Gastrocnemius medialis (tissue), 4 donors: ENCODE measurements around the gene CGB1. TPM values are rescaled to one million over a fixed set of nuclear protein-coding genes. Genes with fewer than 3 reads are reported as not detected.

ENCODE experiments used
- ATAC-seq, 2 donors: fragments of 150-250 bp; one replicate each; pipeline ENCODE4 v1.9.1; 2016
- DNase-seq, 2 donors: peaks; one replicate each; pipeline ENCODE4 v3.0.0-alpha.2; 2019
- H3K27ac ChIP-seq, 4 donors: fragments of 200-600 bp; sonication (generic); 1 replicate in 1 of 4; 2 replicates in 3 of 4; pipeline ENCODE4 v1.5.1; 2016 to 2018; ENCODE audit warnings: mild to moderate bottlenecking in 2 of 4, moderate library complexity in 1 of 4
- H3K27me3 ChIP-seq, 3 donors: fragments of 200-600 bp; sonication (generic) in 2 of 3; 1 replicate in 1 of 3; 2 replicates in 2 of 3; pipeline versions ENCODE4 v1.5.1 to v1.6.0; 2016 to 2019; ENCODE audit warnings: mild to moderate bottlenecking in 1 of 3, moderate library complexity in 1 of 3
- H3K36me3 ChIP-seq, 2 donors: fragments of 200-600 bp; sonication (generic) in 1 of 2; one replicate each; pipeline ENCODE4 v1.5.1; 2017 to 2018
- H3K4me1 ChIP-seq, 2 donors: fragments of 200-600 bp; sonication (generic) in 1 of 2; one replicate each; pipeline ENCODE4 v1.5.1; 2016 to 2017; ENCODE audit warnings: mild to moderate bottlenecking in 2 of 2
- H3K4me3 ChIP-seq, 4 donors: fragments of 200-600 bp; sonication (generic) in 3 of 4; 1 replicate in 1 of 4; 2 replicates in 3 of 4; pipeline ENCODE4 v1.5.1; 2016 to 2019; ENCODE audit warnings: mild to moderate bottlenecking in 2 of 4
- H3K9me3 ChIP-seq, 3 donors: fragments of 200-600 bp; sonication (generic) in 2 of 3; 1 replicate in 1 of 3; 2 replicates in 2 of 3; pipeline ENCODE4 v1.5.1; 2016 to 2019
- POLR2A ChIP-seq, 2 donors: fragments of 450-650 bp; IDR thresholded peaks; one replicate each; pipeline ENCODE4 v1.6.1; 2017; ENCODE audit warnings: antibody characterized with exemption in 2 of 2, mild to moderate bottlenecking in 2 of 2, moderate library complexity in 2 of 2
- in situ Hi-C, 4 donors: fragments of 200-750 bp; cut with MboI; loops; one replicate each; pipeline versions ENCODE4 v1.15.0 to v1.8.0; 2017; ENCODE audit warnings: low sequenced_read_pairs in 4 of 4
- intact Hi-C: fragments of 100-400 bp; cut with DNase I; formaldehyde crosslinking; loops from one replicate; pipeline ENCODE4 v1.15.1; 2023; ENCODE audit warnings: low total_unique reads
- total RNA-seq, 4 donors: library from RNA; depleted of rRNA; stranded (reverse); fragments of >200 nt; gene quantifications; one replicate each; pipeline versions ENCODE4 v1.1.0 to v1.2.3, GENCODE V29; 2016
- TF ChIP-seq, protein P1 (sequence below), 5 experiments: fragments of 450-650 bp in 3 of 5; fragments of 200-600 bp in 2 of 5; sonication (generic) in 2 of 5; IDR thresholded peaks in 4 of 5; conservative IDR thresholded peaks in 1 of 5; 1 replicate in 4 of 5; 2 replicates in 1 of 5; pipeline ENCODE4 v1.5.1; 2016 to 2019; ENCODE audit warnings: antibody characterized with exemption in 5 of 5, mild to moderate bottlenecking in 3 of 5, moderate library complexity in 3 of 5

Gene CGB1
- total RNA-seq, 4 donors from 2014 or later = not detected

DNA sequence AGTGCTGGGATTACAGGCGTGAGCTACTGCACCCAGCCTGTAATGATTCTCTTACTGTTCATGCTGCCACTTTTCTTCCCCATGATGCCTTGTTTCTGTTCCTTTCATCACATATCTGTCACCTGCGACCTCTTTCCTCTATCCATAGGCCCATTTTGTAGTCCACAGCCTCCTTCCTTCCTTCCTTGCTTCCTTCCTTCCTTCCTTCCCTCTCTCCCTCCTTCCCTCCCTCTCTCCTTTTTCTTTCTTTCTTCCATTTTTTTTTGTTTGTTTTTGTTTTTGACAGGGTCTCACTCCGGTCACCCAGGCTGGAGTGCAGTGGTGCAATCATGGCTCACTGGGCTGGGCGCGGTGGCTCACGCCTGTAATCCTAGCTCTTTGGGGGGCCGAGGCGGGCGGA is 47.8 kb downstream of the CGB1 start:
- H3K4me3 ChIP-seq = no peak overlapping the region
- in situ Hi-C loops = no loop called here
- peaks cover 0 to 51% of the 10 kb centered on the region in 2 donors for H3K36me3 ChIP-seq
- DNase-seq (no peak), ATAC-seq (no peak)
- peak overlapping the region; percentile 93 to 100 (median 99) for H3K27ac ChIP-seq
- TF ChIP-seq, protein P1, sequence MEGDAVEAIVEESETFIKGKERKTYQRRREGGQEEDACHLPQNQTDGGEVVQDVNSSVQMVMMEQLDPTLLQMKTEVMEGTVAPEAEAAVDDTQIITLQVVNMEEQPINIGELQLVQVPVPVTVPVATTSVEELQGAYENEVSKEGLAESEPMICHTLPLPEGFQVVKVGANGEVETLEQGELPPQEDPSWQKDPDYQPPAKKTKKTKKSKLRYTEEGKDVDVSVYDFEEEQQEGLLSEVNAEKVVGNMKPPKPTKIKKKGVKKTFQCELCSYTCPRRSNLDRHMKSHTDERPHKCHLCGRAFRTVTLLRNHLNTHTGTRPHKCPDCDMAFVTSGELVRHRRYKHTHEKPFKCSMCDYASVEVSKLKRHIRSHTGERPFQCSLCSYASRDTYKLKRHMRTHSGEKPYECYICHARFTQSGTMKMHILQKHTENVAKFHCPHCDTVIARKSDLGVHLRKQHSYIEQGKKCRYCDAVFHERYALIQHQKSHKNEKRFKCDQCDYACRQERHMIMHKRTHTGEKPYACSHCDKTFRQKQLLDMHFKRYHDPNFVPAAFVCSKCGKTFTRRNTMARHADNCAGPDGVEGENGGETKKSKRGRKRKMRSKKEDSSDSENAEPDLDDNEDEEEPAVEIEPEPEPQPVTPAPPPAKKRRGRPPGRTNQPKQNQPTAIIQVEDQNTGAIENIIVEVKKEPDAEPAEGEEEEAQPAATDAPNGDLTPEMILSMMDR (IDR thresholded peaks at IDR 0.05 in 4 of 5, conservative IDR thresholded peaks at IDR 0.05 in 1 of 5) = no peak
- no peak for TF ChIP-seq POLR2A (IDR thresholded peaks at IDR 0.05)
- peaks cover 41 to 45% of the 10 kb centered on the region in 2 donors for H3K4me1 ChIP-seq
- H3K27me3 ChIP-seq = no peaks in the 10 kb centered on the region
- no peaks in the 10 kb centered on the region for H3K9me3 ChIP-seq
- intact Hi-C loops = no loop called here

DNA sequence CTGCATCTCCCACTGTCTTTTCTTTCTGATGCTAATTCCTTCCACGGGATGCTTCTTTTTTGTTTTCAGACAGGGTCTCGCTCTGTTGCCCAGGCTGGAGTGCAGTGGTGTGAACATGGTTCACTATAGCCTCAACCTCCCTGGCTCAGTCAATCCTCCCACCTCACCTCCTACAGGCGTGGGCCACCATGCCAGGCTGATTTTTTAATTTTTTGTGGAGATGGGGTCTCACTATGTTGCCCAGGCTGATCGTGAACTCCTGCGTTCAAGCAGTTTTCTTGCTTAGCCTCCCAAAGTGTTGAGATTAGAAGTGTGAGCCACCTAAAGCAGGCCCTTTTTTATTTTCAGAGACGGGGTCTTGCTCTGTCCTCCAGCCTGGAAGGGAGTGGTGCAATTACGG is 48.4 kb downstream of the CGB1 start:
- in situ Hi-C loops (no loop called here), intact Hi-C loops (no loop called here)
- peaks cover 47 to 50% of the 10 kb centered on the region in 2 donors for H3K4me1 ChIP-seq
- H3K4me3 ChIP-seq = no peak overlapping the region
- H3K27me3 ChIP-seq = no peaks in the 10 kb centered on the region
- H3K27ac ChIP-seq = peak overlapping the region; percentile 93 to 100 (median 99)
- TF ChIP-seq, protein P1 (IDR thresholded peaks at IDR 0.05 in 4 of 5, conservative IDR thresholded peaks at IDR 0.05 in 1 of 5) = no peak
- TF ChIP-seq POLR2A (IDR thresholded peaks at IDR 0.05) = no peak
- H3K36me3 ChIP-seq = peaks cover 0 to 57% of the 10 kb centered on the region in 2 donors
- ATAC-seq = no peak
- DNase-seq = no peak
- no peaks in the 10 kb centered on the region for H3K9me3 ChIP-seq

DNA sequence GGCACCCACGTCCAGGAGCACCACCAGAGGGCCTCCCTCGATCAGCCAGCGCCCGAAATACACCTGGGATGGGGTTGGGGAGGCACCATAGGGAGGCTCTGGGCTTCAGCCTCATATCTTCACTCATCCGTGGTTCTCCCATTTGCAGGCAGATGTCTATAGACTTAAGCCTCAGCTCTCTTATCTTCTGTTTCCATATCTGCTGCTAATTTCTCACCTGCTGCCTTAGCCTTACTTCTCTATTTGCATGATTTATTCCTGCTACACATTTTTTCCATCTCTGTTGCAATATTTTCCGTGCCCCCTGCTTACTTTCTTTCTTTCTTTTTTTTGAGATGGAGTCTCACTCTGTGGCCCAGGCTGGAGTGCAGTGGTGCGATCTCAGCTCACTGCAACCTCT is 49.4 kb downstream of the CGB1 start:
- H3K27me3 ChIP-seq = no peaks in the 10 kb centered on the region
- no peaks in the 10 kb centered on the region for H3K9me3 ChIP-seq
- ATAC-seq (no peak), DNase-seq (no peak)
- in situ Hi-C loops = no loop called here
- intact Hi-C loops = no loop called here
- H3K4me1 ChIP-seq = peaks cover 50% of the 10 kb centered on the region in 2 donors
- peak overlapping the region; percentile 93 to 100 (median 99) for H3K27ac ChIP-seq
- no peak overlapping the region for H3K4me3 ChIP-seq
- TF ChIP-seq, protein P1 (IDR thresholded peaks at IDR 0.05 in 4 of 5, conservative IDR thresholded peaks at IDR 0.05 in 1 of 5) = no peak
- H3K36me3 ChIP-seq = peaks cover 0 to 67% of the 10 kb centered on the region in 2 donors

DNA sequence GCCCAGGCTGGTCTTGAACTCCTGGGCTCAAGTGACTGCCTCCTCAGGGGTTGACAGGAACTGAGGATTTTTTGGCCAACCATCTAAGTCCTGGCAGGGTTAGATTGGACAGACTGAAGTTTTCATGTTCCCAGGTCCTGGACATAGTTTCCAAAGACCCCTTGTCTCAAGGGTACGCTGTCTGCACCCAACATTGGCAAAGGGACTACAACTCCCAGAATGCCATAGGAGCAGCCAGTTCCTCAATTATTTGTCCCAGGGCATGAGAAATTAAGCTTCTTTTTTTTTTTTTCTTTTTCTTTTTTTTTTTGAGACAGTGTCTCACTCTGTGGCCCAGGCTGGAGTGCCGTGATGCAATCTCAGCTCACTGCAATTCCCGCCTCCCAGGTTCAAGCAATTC is 50.5 kb downstream of the CGB1 start:
- no peak for TF ChIP-seq POLR2A (IDR thresholded peaks at IDR 0.05)
- TF ChIP-seq, protein P1 (IDR thresholded peaks at IDR 0.05 in 4 of 5, conservative IDR thresholded peaks at IDR 0.05 in 1 of 5) = no peak
- Histone ChIP-seq H3K4me1 (peaks cover 41 to 43% of the 10 kb centered on the region in 2 donors), H3K9me3 (no peaks in the 10 kb centered on the region), H3K27me3 (no peaks in the 10 kb centered on the region), H3K4me3 (no peak overlapping the region), H3K27ac (peak overlapping the region; percentile 93 to 100 (median 99)), H3K36me3 (peaks cover 0 to 78% of the 10 kb centered on the region in 2 donors)
- intact Hi-C loops (no loop called here), in situ Hi-C loops (no loop called here)
- no peak for ATAC-seq
- DNase-seq = no peak

DNA sequence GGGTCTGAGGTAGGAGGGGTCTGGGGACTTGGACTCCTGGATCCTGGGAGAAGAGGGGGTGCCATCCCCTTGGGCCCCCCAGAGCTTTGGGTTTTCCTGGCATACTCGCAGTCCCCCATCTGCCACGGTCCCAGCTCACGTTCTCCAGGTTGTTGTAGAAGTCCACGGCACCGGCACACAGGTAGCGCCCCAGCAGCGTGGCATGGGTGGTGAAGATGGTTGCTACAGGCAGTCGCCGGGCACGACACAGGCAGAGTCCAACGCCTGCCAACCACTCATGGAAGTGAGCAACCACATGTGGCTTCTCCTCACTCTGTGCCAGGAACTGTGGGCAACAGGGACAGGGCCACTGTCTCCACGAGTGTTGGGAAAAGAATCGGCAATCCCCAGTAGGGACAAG is 51.0 kb downstream of the CGB1 start:
- DNase-seq (no peak), ATAC-seq (no peak)
- no peak for TF ChIP-seq POLR2A (IDR thresholded peaks at IDR 0.05)
- TF ChIP-seq, protein P1 (IDR thresholded peaks at IDR 0.05 in 4 of 5, conservative IDR thresholded peaks at IDR 0.05 in 1 of 5) = no peak
- Histone ChIP-seq H3K4me1 (peaks cover 36 to 38% of the 10 kb centered on the region in 2 donors), H3K27ac (peak overlapping the region; percentile 93 to 100 (median 99)), H3K9me3 (no peaks in the 10 kb centered on the region), H3K27me3 (no peaks in the 10 kb centered on the region), H3K36me3 (peaks cover 0 to 83% of the 10 kb centered on the region in 2 donors), H3K4me3 (no peak overlapping the region)
- in situ Hi-C loops (no loop called here), intact Hi-C loops (no loop called here)
